GM23338 (cell line): Measurements from ENCODE around the gene STX17. TPM values are rescaled to one million over a fixed set of nuclear protein-coding genes. Genes with fewer than 3 reads are reported as not detected.

Experiments used
- ATAC-seq: fragments of 200-7000 bp; cut with Tn5 transposase; 3 replicates; pipeline ENCODE4 v1.9.1; 2020
- DNase-seq: peaks from one replicate; pipeline ENCODE4 v3.0.0-alpha.2; 2015; ENCODE audit warnings: low spot score
- H2AFZ ChIP-seq: fragments of 200-600 bp; sonication (generic); 2 replicates; pipeline ENCODE4 v1.8.0; 2016; ENCODE audit warnings: antibody characterized with exemption, mild to moderate bottlenecking, moderate library complexity
- H3F3A ChIP-seq: fragments of 200-600 bp; sonication (generic); replicated peaks from 2 replicates; pipeline ENCODE4 v1.8.0; 2017; ENCODE audit warnings: antibody characterized with exemption, mixed run types, low read depth
- H3K27ac ChIP-seq: fragments of 200-600 bp; sonication (generic); 2 replicates; pipeline ENCODE4 v1.6.1; 2016; ENCODE audit warnings: low read depth
- H3K27me3 ChIP-seq: fragments of 200-600 bp; sonication (generic); 2 replicates; pipeline ENCODE4 v1.8.0; 2016; ENCODE audit warnings: mild to moderate bottlenecking, mixed run types, moderate library complexity; ENCODE audit not compliant: insufficient read depth
- H3K36me3 ChIP-seq: fragments of 200-600 bp; sonication (generic); 2 replicates; pipeline ENCODE4 v1.8.0; 2016; ENCODE audit warnings: mild to moderate bottlenecking; ENCODE audit not compliant: insufficient read depth
- H3K4me1 ChIP-seq: fragments of 200-600 bp; sonication (generic); 2 replicates; pipeline ENCODE4 v1.8.0; 2016; ENCODE audit warnings: mild to moderate bottlenecking, moderate library complexity; ENCODE audit not compliant: insufficient read depth
- H3K4me2 ChIP-seq: fragments of 200-600 bp; sonication (generic); 2 replicates; pipeline ENCODE4 v1.7.1; 2017; ENCODE audit warnings: mixed run types
- H3K4me3 ChIP-seq: fragments of 200-600 bp; sonication (generic); 2 replicates; pipeline ENCODE4 v1.6.1; 2016; ENCODE audit warnings: mixed run types
- H3K79me2 ChIP-seq: fragments of 200-600 bp; sonication (generic); replicated peaks from 2 replicates; pipeline ENCODE4 v1.8.0; 2017; ENCODE audit warnings: mild to moderate bottlenecking; ENCODE audit not compliant: insufficient read depth
- H3K9me2 ChIP-seq: fragments of 200-600 bp; sonication (generic); 2 replicates; pipeline ENCODE4 v1.8.0; 2017; ENCODE audit not compliant: insufficient read depth
- H4K20me1 ChIP-seq: fragments of 200-600 bp; sonication (generic); replicated peaks from 2 replicates; pipeline ENCODE4 v1.8.0; 2017; ENCODE audit warnings: mild to moderate bottlenecking; ENCODE audit not compliant: insufficient read depth
- H3K27ac Mint-ChIP-seq: 2 replicates; pipeline ENCODE4 v1.8.0; 2020; ENCODE audit warnings: inconsistent platforms, mild to moderate bottlenecking, moderate library complexity, mixed read lengths
- H3K27me3 Mint-ChIP-seq: 3 replicates; pipeline ENCODE4 v1.8.0; 2022; ENCODE audit warnings: low read depth, mild to moderate bottlenecking, moderate library complexity, mixed read lengths, inconsistent platforms; ENCODE audit not compliant: insufficient read depth, poor library complexity
- H3K36me3 Mint-ChIP-seq: 3 replicates; pipeline ENCODE4 v1.8.0; 2021; ENCODE audit warnings: low read depth, mild to moderate bottlenecking, inconsistent platforms, moderate library complexity, mixed read lengths
- H3K4me1 Mint-ChIP-seq: 3 replicates; pipeline ENCODE4 v1.8.0; 2020; ENCODE audit warnings: mild to moderate bottlenecking, inconsistent platforms, mixed read lengths
- H3K4me3 Mint-ChIP-seq: 3 replicates; pipeline ENCODE4 v1.8.0; 2021; ENCODE audit warnings: moderate library complexity, mild to moderate bottlenecking, inconsistent platforms, mixed read lengths
- H3K9me3 Mint-ChIP-seq: 3 replicates; pipeline ENCODE4 v1.8.0; 2020; ENCODE audit warnings: moderate library complexity, mild to moderate bottlenecking, inconsistent platforms, mixed read lengths
- CREB1 ChIP-seq: fragments of 250-450 bp; sonication (Bioruptor Pico); IDR thresholded peaks from 2 replicates; pipeline ENCODE4 v1.5.0; 2020; ENCODE audit warnings: low read depth, mild to moderate bottlenecking, moderate library complexity
- EZH2 ChIP-seq: fragments of 200-600 bp; sonication (generic); IDR thresholded peaks from one replicate; pipeline ENCODE4 v1.8.0; 2017; ENCODE audit warnings: antibody characterized with exemption, mild to moderate bottlenecking, low read depth; ENCODE audit not compliant: unreplicated experiment
- EZH2phosphoT487 ChIP-seq: fragments of 200-600 bp; sonication (generic); IDR thresholded peaks from one replicate; pipeline ENCODE4 v1.8.1; 2018; ENCODE audit warnings: antibody characterized with exemption; ENCODE audit not compliant: unreplicated experiment
- JUNB ChIP-seq: IDR thresholded peaks from one replicate; pipeline ENCODE4 v1.6.1; 2016; ENCODE audit warnings: antibody characterized with exemption; ENCODE audit not compliant: unreplicated experiment
- NANOG ChIP-seq: IDR thresholded peaks from 2 replicates; pipeline ENCODE4 v1.6.1; 2016; ENCODE audit warnings: antibody characterized with exemption, borderline replicate concordance
- POLR2AphosphoS5 ChIP-seq: IDR thresholded peaks from 2 replicates; pipeline ENCODE4 v1.6.1; 2016; ENCODE audit warnings: antibody characterized with exemption, low read depth
- STAT1 ChIP-seq: IDR thresholded peaks from one replicate; pipeline ENCODE4 v1.6.1; 2016; ENCODE audit warnings: antibody characterized with exemption; ENCODE audit not compliant: unreplicated experiment
- ZNF331 ChIP-seq: fragments of 250-450 bp; sonication (Bioruptor Pico); IDR thresholded peaks from 2 replicates; pipeline ENCODE4 v1.5.0; 2020; ENCODE audit warnings: low read depth, mild to moderate bottlenecking, moderate library complexity
- polyA plus RNA-seq: library from polyadenylated mRNA; unstranded; fragments of >200 nt; fragmentation: Nextera tagmentation; extraction: Ambion mirVana; gene quantifications from 2 replicates; pipeline ENCODE4 v1.2.1, GENCODE V29; 2016
- total RNA-seq: library from RNA; depleted of rRNA; stranded (reverse); fragments of >200 nt; shearing (Covaris generic); gene quantifications from 2 replicates; pipeline ENCODE4 v1.2.3, GENCODE V29; 2014
- TF ChIP-seq, protein P1 (sequence below), 2 experiments: fragments of 200-600 bp in 1 of 2; sonication (generic) in 1 of 2; conservative IDR thresholded peaks; 2 replicates each; pipeline versions ENCODE4 v1.5.1 to v1.6.1; 2016 to 2017; ENCODE audit warnings: antibody characterized with exemption in 2 of 2, low read depth in 2 of 2, mild to moderate bottlenecking in 2 of 2, moderate library complexity in 1 of 2
- TF ChIP-seq, protein P2 (sequence below): fragments of 250-450 bp; sonication (Bioruptor Pico); IDR thresholded peaks from 2 replicates; pipeline ENCODE4 v1.5.0; 2020; ENCODE audit warnings: mild to moderate bottlenecking, moderate library complexity
- TF ChIP-seq, protein P3 (sequence below): IDR thresholded peaks from 2 replicates; pipeline ENCODE4 v1.6.1; 2016; ENCODE audit warnings: antibody characterized with exemption
- TF ChIP-seq, protein P4 (sequence below): IDR thresholded peaks from one replicate; pipeline ENCODE4 v1.6.1; 2018; ENCODE audit warnings: antibody characterized with exemption; ENCODE audit not compliant: unreplicated experiment

The STX17 gene
- total and polyA plus RNA-seq, 2 experiments from 2014 or later: 12.9 to 24.2 TPM

DNA sequence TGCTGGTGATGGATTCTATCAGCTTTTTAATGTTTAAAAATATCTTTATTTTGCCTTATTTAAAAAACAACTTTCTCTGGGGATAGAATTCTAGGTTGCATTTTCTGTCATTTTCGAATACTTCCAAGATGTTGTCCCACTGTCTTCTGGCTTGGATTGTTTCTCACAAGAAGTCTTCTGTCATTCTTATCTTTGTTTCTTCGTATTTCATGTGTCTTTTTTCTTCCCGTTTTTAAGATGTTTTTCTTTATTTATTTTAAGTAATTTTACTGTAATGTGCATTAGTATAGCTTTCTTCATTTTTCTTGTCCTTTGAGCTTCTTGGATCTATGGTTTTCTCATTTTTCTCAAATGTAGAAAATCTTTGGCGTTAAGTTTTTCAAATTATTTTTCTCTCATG, 19.1 kb downstream of the STX17 start (continued):
- TF ChIP-seq, protein P1, sequence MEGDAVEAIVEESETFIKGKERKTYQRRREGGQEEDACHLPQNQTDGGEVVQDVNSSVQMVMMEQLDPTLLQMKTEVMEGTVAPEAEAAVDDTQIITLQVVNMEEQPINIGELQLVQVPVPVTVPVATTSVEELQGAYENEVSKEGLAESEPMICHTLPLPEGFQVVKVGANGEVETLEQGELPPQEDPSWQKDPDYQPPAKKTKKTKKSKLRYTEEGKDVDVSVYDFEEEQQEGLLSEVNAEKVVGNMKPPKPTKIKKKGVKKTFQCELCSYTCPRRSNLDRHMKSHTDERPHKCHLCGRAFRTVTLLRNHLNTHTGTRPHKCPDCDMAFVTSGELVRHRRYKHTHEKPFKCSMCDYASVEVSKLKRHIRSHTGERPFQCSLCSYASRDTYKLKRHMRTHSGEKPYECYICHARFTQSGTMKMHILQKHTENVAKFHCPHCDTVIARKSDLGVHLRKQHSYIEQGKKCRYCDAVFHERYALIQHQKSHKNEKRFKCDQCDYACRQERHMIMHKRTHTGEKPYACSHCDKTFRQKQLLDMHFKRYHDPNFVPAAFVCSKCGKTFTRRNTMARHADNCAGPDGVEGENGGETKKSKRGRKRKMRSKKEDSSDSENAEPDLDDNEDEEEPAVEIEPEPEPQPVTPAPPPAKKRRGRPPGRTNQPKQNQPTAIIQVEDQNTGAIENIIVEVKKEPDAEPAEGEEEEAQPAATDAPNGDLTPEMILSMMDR (conservative IDR thresholded peaks at IDR 0.05; ENCODE audit: low read depth in 2 of 2): no peak
- TF ChIP-seq POLR2AphosphoS5 (no peak), CREB1 (CRISPR knock-in tag) (no peak), JUNB (no peak)

DNA sequence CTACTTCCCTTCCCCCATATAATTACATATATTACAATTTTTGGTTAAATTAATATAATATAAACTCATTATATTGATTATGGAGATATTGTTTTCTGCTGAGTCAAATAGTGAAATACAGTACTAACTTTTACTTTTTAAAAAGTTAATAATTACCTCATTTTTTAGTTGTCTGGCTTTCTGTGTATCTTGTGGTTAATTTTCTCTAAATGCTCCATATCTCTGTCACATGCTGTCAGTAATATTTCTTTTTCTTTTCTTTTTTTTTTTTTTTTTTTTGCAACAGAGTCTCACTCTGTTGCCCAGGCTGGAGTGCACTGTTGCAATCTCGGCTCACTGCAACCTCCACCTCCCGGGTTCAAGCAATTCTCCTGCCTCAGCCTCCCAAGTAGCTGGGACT, 23.2 kb downstream of the STX17 start:
- Histone ChIP-seq H3K27me3 (no peaks in the 10 kb centered on the region), H3K9me2 (no peaks in the 10 kb centered on the region), H3F3A (no peaks in the 10 kb centered on the region), H3K79me2 (no peaks in the 10 kb centered on the region), H3K4me1 (no peaks in the 10 kb centered on the region), H4K20me1 (no peaks in the 10 kb centered on the region), H2AFZ (no peak overlapping the region), H3K36me3 (0 out of 2 replicates have a peak, but pooled peaks cover 7% of the 10 kb centered on the region), H3K4me3 (no peak overlapping the region), H3K4me2 (no peak overlapping the region), H3K27ac (no peak overlapping the region)
- H3K4me3 Mint-ChIP-seq: no peak overlapping the region
- H3K27me3 Mint-ChIP-seq: no peaks in the 10 kb centered on the region
- H3K27ac Mint-ChIP-seq: no peak overlapping the region
- DNase-seq (no peak), ATAC-seq (no peak)
- TF ChIP-seq, protein P2, sequence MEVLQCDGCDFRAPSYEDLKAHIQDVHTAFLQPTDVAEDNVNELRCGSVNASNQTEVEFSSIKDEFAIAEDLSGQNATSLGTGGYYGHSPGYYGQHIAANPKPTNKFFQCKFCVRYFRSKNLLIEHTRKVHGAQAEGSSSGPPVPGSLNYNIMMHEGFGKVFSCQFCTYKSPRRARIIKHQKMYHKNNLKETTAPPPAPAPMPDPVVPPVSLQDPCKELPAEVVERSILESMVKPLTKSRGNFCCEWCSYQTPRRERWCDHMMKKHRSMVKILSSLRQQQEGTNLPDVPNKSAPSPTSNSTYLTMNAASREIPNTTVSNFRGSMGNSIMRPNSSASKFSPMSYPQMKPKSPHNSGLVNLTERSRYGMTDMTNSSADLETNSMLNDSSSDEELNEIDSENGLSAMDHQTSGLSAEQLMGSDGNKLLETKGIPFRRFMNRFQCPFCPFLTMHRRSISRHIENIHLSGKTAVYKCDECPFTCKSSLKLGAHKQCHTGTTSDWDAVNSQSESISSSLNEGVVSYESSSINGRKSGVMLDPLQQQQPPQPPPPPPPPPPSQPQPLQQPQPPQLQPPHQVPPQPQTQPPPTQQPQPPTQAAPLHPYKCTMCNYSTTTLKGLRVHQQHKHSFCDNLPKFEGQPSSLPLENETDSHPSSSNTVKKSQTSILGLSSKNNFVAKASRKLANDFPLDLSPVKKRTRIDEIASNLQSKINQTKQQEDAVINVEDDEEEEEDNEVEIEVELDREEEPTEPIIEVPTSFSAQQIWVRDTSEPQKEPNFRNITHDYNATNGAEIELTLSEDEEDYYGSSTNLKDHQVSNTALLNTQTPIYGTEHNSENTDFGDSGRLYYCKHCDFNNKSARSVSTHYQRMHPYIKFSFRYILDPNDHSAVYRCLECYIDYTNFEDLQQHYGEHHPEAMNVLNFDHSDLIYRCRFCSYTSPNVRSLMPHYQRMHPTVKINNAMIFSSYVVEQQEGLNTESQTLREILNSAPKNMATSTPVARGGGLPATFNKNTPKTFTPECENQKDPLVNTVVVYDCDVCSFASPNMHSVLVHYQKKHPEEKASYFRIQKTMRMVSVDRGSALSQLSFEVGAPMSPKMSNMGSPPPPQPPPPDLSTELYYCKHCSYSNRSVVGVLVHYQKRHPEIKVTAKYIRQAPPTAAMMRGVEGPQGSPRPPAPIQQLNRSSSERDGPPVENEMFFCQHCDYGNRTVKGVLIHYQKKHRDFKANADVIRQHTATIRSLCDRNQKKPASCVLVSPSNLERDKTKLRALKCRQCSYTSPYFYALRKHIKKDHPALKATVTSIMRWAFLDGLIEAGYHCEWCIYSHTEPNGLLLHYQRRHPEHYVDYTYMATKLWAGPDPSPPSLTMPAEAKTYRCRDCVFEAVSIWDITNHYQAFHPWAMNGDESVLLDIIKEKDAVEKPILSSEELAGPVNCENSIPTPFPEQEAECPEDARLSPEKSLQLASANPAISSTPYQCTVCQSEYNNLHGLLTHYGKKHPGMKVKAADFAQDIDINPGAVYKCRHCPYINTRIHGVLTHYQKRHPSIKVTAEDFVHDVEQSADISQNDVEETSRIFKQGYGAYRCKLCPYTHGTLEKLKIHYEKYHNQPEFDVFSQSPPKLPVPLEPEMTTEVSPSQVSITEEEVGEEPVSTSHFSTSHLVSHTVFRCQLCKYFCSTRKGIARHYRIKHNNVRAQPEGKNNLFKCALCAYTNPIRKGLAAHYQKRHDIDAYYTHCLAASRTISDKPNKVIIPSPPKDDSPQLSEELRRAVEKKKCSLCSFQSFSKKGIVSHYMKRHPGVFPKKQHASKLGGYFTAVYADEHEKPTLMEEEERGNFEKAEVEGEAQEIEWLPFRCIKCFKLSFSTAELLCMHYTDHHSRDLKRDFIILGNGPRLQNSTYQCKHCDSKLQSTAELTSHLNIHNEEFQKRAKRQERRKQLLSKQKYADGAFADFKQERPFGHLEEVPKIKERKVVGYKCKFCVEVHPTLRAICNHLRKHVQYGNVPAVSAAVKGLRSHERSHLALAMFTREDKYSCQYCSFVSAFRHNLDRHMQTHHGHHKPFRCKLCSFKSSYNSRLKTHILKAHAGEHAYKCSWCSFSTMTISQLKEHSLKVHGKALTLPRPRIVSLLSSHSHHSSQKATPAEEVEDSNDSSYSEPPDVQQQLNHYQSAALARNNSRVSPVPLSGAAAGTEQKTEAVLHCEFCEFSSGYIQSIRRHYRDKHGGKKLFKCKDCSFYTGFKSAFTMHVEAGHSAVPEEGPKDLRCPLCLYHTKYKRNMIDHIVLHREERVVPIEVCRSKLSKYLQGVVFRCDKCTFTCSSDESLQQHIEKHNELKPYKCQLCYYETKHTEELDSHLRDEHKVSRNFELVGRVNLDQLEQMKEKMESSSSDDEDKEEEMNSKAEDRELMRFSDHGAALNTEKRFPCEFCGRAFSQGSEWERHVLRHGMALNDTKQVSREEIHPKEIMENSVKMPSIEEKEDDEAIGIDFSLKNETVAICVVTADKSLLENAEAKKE (CRISPR knock-in tag): no peak
- TF ChIP-seq, protein P3, sequence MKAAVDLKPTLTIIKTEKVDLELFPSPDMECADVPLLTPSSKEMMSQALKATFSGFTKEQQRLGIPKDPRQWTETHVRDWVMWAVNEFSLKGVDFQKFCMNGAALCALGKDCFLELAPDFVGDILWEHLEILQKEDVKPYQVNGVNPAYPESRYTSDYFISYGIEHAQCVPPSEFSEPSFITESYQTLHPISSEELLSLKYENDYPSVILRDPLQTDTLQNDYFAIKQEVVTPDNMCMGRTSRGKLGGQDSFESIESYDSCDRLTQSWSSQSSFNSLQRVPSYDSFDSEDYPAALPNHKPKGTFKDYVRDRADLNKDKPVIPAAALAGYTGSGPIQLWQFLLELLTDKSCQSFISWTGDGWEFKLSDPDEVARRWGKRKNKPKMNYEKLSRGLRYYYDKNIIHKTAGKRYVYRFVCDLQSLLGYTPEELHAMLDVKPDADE: no peak
- TF ChIP-seq POLR2AphosphoS5: no peak
- TF ChIP-seq EZH2: no peak
- TF ChIP-seq JUNB: no peak
- TF ChIP-seq, protein P4, sequence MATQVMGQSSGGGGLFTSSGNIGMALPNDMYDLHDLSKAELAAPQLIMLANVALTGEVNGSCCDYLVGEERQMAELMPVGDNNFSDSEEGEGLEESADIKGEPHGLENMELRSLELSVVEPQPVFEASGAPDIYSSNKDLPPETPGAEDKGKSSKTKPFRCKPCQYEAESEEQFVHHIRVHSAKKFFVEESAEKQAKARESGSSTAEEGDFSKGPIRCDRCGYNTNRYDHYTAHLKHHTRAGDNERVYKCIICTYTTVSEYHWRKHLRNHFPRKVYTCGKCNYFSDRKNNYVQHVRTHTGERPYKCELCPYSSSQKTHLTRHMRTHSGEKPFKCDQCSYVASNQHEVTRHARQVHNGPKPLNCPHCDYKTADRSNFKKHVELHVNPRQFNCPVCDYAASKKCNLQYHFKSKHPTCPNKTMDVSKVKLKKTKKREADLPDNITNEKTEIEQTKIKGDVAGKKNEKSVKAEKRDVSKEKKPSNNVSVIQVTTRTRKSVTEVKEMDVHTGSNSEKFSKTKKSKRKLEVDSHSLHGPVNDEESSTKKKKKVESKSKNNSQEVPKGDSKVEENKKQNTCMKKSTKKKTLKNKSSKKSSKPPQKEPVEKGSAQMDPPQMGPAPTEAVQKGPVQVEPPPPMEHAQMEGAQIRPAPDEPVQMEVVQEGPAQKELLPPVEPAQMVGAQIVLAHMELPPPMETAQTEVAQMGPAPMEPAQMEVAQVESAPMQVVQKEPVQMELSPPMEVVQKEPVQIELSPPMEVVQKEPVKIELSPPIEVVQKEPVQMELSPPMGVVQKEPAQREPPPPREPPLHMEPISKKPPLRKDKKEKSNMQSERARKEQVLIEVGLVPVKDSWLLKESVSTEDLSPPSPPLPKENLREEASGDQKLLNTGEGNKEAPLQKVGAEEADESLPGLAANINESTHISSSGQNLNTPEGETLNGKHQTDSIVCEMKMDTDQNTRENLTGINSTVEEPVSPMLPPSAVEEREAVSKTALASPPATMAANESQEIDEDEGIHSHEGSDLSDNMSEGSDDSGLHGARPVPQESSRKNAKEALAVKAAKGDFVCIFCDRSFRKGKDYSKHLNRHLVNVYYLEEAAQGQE: no peak
- no peak for TF ChIP-seq NANOG
- TF ChIP-seq STAT1: no peak
- TF ChIP-seq EZH2phosphoT487: no peak
- no peak for TF ChIP-seq ZNF331 (CRISPR knock-in tag)
- no peaks in the 10 kb centered on the region for H3K4me1 Mint-ChIP-seq
- peaks cover 33% of the 10 kb centered on the region for H3K36me3 Mint-ChIP-seq
- peaks cover 24% of the 10 kb centered on the region for H3K9me3 Mint-ChIP-seq
